Measurements from ENCODE around the gene SASH1. TPM values are rescaled to one million over a fixed set of nuclear protein-coding genes. Genes with fewer than 3 reads are reported as not detected.

SASH1 gene
- total RNA-seq, 1 donor from 2014 or later = 75.7 TPM

DNA sequence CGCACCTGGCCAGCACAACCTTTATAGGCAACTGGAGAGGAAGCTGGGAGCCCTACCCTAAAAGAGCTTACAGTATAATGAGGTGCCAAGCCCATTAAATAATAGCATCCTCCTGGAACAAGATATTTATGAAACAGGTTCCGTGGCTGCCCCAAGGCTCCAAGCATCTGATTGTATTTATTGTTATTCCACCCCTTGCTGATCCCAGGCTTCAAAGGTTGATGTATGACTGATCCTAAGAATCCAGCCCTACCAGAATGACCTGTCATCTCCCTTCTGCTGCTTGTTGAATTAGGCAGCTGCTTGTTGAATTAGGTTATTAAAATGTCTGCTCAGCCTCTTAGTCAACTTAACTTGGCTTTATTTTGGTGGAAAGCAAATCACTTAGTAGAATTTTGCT lies 35.2 kb upstream of the SASH1 start:
- Mint-ChIP-seq H3K4me1 (ENCODE audit: unreplicated experiment) (peaks cover 30% of the 10 kb centered on the region), H3K27ac (ENCODE audit: unreplicated experiment) (no peak overlapping the region), H3K27me3 (ENCODE audit: unreplicated experiment) (no peaks in the 10 kb centered on the region), H3K4me3 (ENCODE audit: unreplicated experiment) (no peak overlapping the region), H3K36me3 (ENCODE audit: unreplicated experiment) (no peaks in the 10 kb centered on the region), H3K9me3 (ENCODE audit: unreplicated experiment) (no peaks in the 10 kb centered on the region)
- DNase-seq (ENCODE audit: extremely low spot score, unreplicated experiment) = no peak
- TF ChIP-seq CTCF (IDR thresholded peaks at IDR 0.05) = no peak

GRCh38 chr6:148309301-148309700 lies 33.3 kb upstream of the SASH1 start:
- Mint-ChIP-seq H3K9me3 (ENCODE audit: unreplicated experiment) (no peaks in the 10 kb centered on the region), H3K27me3 (ENCODE audit: unreplicated experiment) (no peaks in the 10 kb centered on the region), H3K4me1 (ENCODE audit: unreplicated experiment) (peaks cover 44% of the 10 kb centered on the region), H3K36me3 (ENCODE audit: unreplicated experiment) (no peaks in the 10 kb centered on the region), H3K4me3 (ENCODE audit: unreplicated experiment) (no peak overlapping the region), H3K27ac (ENCODE audit: unreplicated experiment) (no peak overlapping the region)
- TF ChIP-seq CTCF (IDR thresholded peaks at IDR 0.05) = no peak
- DNase-seq (ENCODE audit: extremely low spot score, unreplicated experiment) = no peak

DNA sequence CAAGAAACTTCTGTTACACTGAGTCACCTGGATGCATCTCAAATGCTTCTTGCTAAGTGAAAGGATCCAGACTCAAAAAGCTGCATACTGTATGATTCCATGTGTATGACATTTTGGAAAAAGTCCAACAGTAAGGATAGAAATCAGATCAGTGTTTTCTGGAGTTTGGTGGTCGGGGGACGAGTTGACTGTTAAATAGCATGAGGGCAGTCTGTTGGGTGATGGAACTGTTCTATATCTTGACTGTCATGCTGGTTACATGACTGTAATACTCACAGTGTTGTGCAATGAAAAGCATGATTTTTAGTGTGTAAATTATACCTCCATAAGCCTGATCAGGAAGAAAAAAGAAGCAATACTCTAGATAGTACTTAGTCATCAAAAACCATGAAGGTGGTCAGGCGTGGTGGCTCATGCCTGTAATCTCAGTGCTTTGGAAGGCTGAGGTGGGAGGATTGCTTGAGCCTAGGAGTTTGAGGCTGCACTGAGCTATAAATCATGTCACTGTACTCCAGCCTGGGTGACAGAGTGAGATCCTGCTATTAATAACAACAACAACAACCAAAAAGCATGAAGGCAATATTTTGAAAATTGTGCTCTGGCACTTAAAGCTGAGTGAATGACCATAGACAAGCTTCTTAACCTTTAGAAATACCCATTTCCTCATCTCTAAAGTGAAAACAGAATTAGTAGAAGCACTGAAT lies 30.5 kb upstream of the SASH1 start:
- Mint-ChIP-seq H3K36me3 (ENCODE audit: unreplicated experiment) (no peaks in the 10 kb centered on the region), H3K9me3 (ENCODE audit: unreplicated experiment) (no peaks in the 10 kb centered on the region), H3K27me3 (ENCODE audit: unreplicated experiment) (no peaks in the 10 kb centered on the region), H3K27ac (ENCODE audit: unreplicated experiment) (no peak overlapping the region), H3K4me3 (ENCODE audit: unreplicated experiment) (no peak overlapping the region), H3K4me1 (ENCODE audit: unreplicated experiment) (peaks cover 38% of the 10 kb centered on the region)
- no peak for TF ChIP-seq CTCF (IDR thresholded peaks at IDR 0.05)
- no peak for DNase-seq (ENCODE audit: extremely low spot score, unreplicated experiment)

DNA sequence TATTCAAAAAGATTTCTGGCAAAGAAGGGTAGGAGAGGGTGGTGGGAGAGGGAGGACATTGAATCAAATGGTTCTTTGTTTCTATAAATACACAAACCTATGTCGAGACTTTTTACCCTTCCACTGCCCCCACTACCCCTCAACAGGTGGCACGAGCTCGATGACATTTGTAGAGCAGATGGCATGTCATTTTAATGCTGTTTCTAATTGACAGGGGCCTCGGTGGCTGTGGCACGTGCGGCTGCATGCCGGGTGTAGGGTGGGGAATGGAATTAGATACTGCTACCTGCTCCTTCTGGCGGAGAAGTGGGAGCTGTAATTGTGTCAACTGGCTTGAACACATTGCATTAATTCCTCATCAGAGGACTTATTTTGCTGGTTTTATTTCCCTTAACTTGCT lies 29.1 kb upstream of the SASH1 start:
- Mint-ChIP-seq H3K27me3 (ENCODE audit: unreplicated experiment) (no peaks in the 10 kb centered on the region), H3K4me1 (ENCODE audit: unreplicated experiment) (peaks cover 46% of the 10 kb centered on the region), H3K27ac (ENCODE audit: unreplicated experiment) (no peak overlapping the region), H3K36me3 (ENCODE audit: unreplicated experiment) (no peaks in the 10 kb centered on the region), H3K9me3 (ENCODE audit: unreplicated experiment) (no peaks in the 10 kb centered on the region), H3K4me3 (ENCODE audit: unreplicated experiment) (no peak overlapping the region)
- no peak for TF ChIP-seq CTCF (IDR thresholded peaks at IDR 0.05)
- no peak for DNase-seq (ENCODE audit: extremely low spot score, unreplicated experiment)

GRCh38 chr6:148316308-148316707 lies 26.3 kb upstream of the SASH1 start:
- H3K4me3 Mint-ChIP-seq (ENCODE audit: unreplicated experiment) = no peak overlapping the region
- no peaks in the 10 kb centered on the region for H3K9me3 Mint-ChIP-seq (ENCODE audit: unreplicated experiment)
- TF ChIP-seq CTCF (IDR thresholded peaks at IDR 0.05) = no peak
- no peak for DNase-seq (ENCODE audit: extremely low spot score, unreplicated experiment)
- peaks cover 45% of the 10 kb centered on the region for H3K4me1 Mint-ChIP-seq (ENCODE audit: unreplicated experiment)
- no peaks in the 10 kb centered on the region for H3K36me3 Mint-ChIP-seq (ENCODE audit: unreplicated experiment)
- H3K27ac Mint-ChIP-seq (ENCODE audit: unreplicated experiment) = no peak overlapping the region
- no peaks in the 10 kb centered on the region for H3K27me3 Mint-ChIP-seq (ENCODE audit: unreplicated experiment)

Measured in osteocyte (in vitro differentiated cells).